DND-41 (cell line): ENCODE results near the gene IFI30.

Source experiments
- EZH2 ChIP-seq: IDR thresholded peaks from 3 replicates; pipeline ENCODE4 v1.6.1; 2012; ENCODE audit warnings: borderline replicate concordance, low read depth, mild to moderate bottlenecking, moderate library complexity, low read length, inconsistent platforms; ENCODE audit not compliant: severe bottlenecking
- TF ChIP-seq, protein P1 (sequence below): IDR thresholded peaks from 2 replicates; pipeline ENCODE4 v1.5.1; 2012; ENCODE audit warnings: borderline replicate concordance, low read length, moderate library complexity, mild to moderate bottlenecking; ENCODE audit not compliant: poor library complexity, severe bottlenecking; ENCODE audit errors: extremely low read depth

DNA sequence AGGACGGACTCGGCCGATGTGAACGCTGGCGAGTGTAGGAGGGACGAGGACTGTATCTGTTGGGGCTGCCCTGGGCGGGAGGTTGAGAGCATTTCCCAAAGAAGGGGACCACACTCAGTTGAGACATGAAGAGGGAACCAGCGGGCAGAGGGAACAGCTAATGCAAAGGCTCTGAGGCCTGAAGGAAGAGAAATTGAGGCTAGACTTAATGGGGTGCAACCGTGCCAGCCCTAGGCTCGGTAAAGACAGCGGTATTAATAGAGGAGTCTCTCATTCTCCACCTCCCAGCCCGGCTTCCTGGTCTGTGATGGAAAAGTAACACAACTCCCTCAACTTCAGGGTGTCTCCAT lies 20.5 kb downstream of the IFI30 start:
- TF ChIP-seq, protein P1, sequence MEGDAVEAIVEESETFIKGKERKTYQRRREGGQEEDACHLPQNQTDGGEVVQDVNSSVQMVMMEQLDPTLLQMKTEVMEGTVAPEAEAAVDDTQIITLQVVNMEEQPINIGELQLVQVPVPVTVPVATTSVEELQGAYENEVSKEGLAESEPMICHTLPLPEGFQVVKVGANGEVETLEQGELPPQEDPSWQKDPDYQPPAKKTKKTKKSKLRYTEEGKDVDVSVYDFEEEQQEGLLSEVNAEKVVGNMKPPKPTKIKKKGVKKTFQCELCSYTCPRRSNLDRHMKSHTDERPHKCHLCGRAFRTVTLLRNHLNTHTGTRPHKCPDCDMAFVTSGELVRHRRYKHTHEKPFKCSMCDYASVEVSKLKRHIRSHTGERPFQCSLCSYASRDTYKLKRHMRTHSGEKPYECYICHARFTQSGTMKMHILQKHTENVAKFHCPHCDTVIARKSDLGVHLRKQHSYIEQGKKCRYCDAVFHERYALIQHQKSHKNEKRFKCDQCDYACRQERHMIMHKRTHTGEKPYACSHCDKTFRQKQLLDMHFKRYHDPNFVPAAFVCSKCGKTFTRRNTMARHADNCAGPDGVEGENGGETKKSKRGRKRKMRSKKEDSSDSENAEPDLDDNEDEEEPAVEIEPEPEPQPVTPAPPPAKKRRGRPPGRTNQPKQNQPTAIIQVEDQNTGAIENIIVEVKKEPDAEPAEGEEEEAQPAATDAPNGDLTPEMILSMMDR: no peak
- TF ChIP-seq EZH2: no peak
